Testis (tissue), 3 donors: ENCODE measurements around the gene DNAJC17. TPM values are rescaled to one million over a fixed set of nuclear protein-coding genes. Genes with fewer than 3 reads are reported as not detected.

Experiments
- DNase-seq: peaks from one replicate; pipeline ENCODE4 v3.0.0-alpha.2; 2019
- H3K27ac ChIP-seq, 2 donors: fragments of 200-600 bp; sonication (generic); one replicate each; pipeline ENCODE4 v1.5.1; 2019
- H3K27me3 ChIP-seq: fragments of 200-600 bp; sonication (generic); one replicate; pipeline ENCODE4 v1.5.1; 2019
- H3K36me3 ChIP-seq: fragments of 200-600 bp; sonication (generic); one replicate; pipeline ENCODE4 v1.5.1; 2017; ENCODE audit warnings: low read depth; ENCODE audit errors: missing control alignments
- H3K4me1 ChIP-seq: fragments of 200-600 bp; sonication (generic); one replicate; pipeline ENCODE4 v1.5.1; 2019
- H3K4me3 ChIP-seq, 2 donors: fragments of 200-600 bp; sonication (generic); one replicate each; pipeline ENCODE4 v1.5.1; 2017 to 2019
- H3K9me3 ChIP-seq: fragments of 200-600 bp; sonication (generic); one replicate; pipeline ENCODE4 v1.5.1; 2017
- CTCF ChIP-seq, 3 experiments: fragments of 450-650 bp in 2 of 3; fragments of 200-600 bp in 1 of 3; sonication (generic) in 1 of 3; IDR thresholded peaks; one replicate each; pipeline ENCODE4 v1.5.1; 2016 to 2019; ENCODE audit warnings: antibody characterized with exemption in 3 of 3, mild to moderate bottlenecking in 2 of 3, moderate library complexity in 1 of 3
- POLR2A ChIP-seq: fragments of 450-650 bp; IDR thresholded peaks from one replicate; pipeline ENCODE4 v1.6.1; 2017; ENCODE audit warnings: antibody characterized with exemption, mild to moderate bottlenecking, moderate library complexity
- WGBS, 2 donors: methylation state at CpG; one replicate each; pipeline ENCODE4 v1.1.5; 2018; 5-methylcytosine and 5-hydroxymethylcytosine counted together
- intact Hi-C: fragments of 100-400 bp; cut with DNase I; formaldehyde crosslinking; loops from one replicate; pipeline ENCODE4 v1.15.1; 2023; ENCODE audit warnings: low total_unique reads
- polyA plus RNA-seq: library from polyadenylated mRNA; stranded (reverse); fragments of 350-450 nt; fragmentation: Illumina TruSeq; extraction: RNeasy Lipid Tissue Mini Kit (QIAGEN cat#74804); gene quantifications from one replicate; pipeline ENCODE4 v1.2.3, GENCODE V29; 2014; ENCODE audit warnings: low read depth, low replicate concordance; ENCODE audit not compliant: insufficient read depth
- total RNA-seq, 2 donors: library from RNA; depleted of rRNA; stranded (reverse); fragments of >200 nt; gene quantifications; one replicate each; pipeline ENCODE4 v1.2.3, GENCODE V29; 2016

DNAJC17 gene
- total and polyA plus RNA-seq, 3 donors from 2014 or later = 11.1 to 22.6 (median 21.6) TPM

- 90 to 94% methylated on average over 5 of the region's 5 CpGs for WGBS, 2 donors
- DNase-seq = no peak
- Histone ChIP-seq H3K27ac (no peak overlapping the region), H3K36me3 (no peaks in the 10 kb centered on the region), H3K4me3 (no peak overlapping the region), H3K9me3 (no peaks in the 10 kb centered on the region), H3K4me1 (no peaks in the 10 kb centered on the region), H3K27me3 (no peaks in the 10 kb centered on the region)
- intact Hi-C loops = no loop called here
- TF ChIP-seq POLR2A (no peak), CTCF (IDR thresholded peaks at IDR 0.05) (no peak)
Observed at GRCh38 chr15:40796512-40796911, 10.8 kb downstream of the DNAJC17 start.

GRCh38 chr15:40796041-40796440 is 11.2 kb downstream of the DNAJC17 start:
- Histone ChIP-seq H3K36me3 (no peaks in the 10 kb centered on the region), H3K4me3 (no peak overlapping the region), H3K27ac (no peak overlapping the region), H3K27me3 (no peaks in the 10 kb centered on the region), H3K4me1 (no peaks in the 10 kb centered on the region), H3K9me3 (no peaks in the 10 kb centered on the region)
- no peak for DNase-seq
- no peak for TF ChIP-seq CTCF (IDR thresholded peaks at IDR 0.05)
- no peak for TF ChIP-seq POLR2A
- intact Hi-C loops = no loop called here
- 87 to 88% methylated on average over 2 of the region's 2 CpGs for WGBS, 2 donors

GRCh38 chr15:40793216-40793989 is 13.9 kb downstream of the DNAJC17 start:
- TF ChIP-seq POLR2A (no peak), CTCF (IDR thresholded peaks at IDR 0.05) (no peak)
- intact Hi-C loops = no loop called here
- H3K36me3 ChIP-seq = no peaks in the 10 kb centered on the region
- H3K9me3 ChIP-seq = no peaks in the 10 kb centered on the region
- H3K4me1 ChIP-seq = no peaks in the 10 kb centered on the region
- 68 to 69% methylated on average over 9 of the region's 9 CpGs for WGBS, 2 donors
- H3K27ac ChIP-seq = no peak overlapping the region
- no peak overlapping the region for H3K4me3 ChIP-seq
- DNase-seq = peak; percentile 51
- no peaks in the 10 kb centered on the region for H3K27me3 ChIP-seq

GRCh38 chr15:40792394-40792793 is 14.9 kb downstream of the DNAJC17 start:
- TF ChIP-seq CTCF (IDR thresholded peaks at IDR 0.05) = no peak
- no peak for TF ChIP-seq POLR2A
- intact Hi-C loops = no loop called here

GRCh38 chr15:40790718-40791117 is 16.6 kb downstream of the DNAJC17 start:
- Histone ChIP-seq H3K27me3 (no peaks in the 10 kb centered on the region), H3K36me3 (no peaks in the 10 kb centered on the region), H3K4me1 (no peaks in the 10 kb centered on the region), H3K9me3 (no peaks in the 10 kb centered on the region), H3K27ac (no peak overlapping the region), H3K4me3 (no peak overlapping the region)
- TF ChIP-seq POLR2A = no peak
- no peak for TF ChIP-seq CTCF (IDR thresholded peaks at IDR 0.05)
- no peak for DNase-seq
- 66 to 69% methylated on average over 3 of the region's 3 CpGs for WGBS, 2 donors
- intact Hi-C loops = no loop called here

More at GRCh38 chr15:40792394-40792793, 14.9 kb downstream of the DNAJC17 start:
- no peaks in the 10 kb centered on the region for H3K36me3 ChIP-seq
- H3K27ac ChIP-seq = no peak overlapping the region
- WGBS, 2 donors = 87 to 96% methylated on average over 3 of the region's 3 CpGs
- no peak for DNase-seq
- H3K4me1 ChIP-seq = no peaks in the 10 kb centered on the region
- H3K4me3 ChIP-seq = no peak overlapping the region
- no peaks in the 10 kb centered on the region for H3K9me3 ChIP-seq
- no peaks in the 10 kb centered on the region for H3K27me3 ChIP-seq
